Liver (tissue), 9 donors: ENCODE measurements around the gene HPCAL4. TPM values are rescaled to one million over a fixed set of nuclear protein-coding genes. Genes with fewer than 3 reads are reported as not detected.

Experiments used
- DNase-seq: peaks from one replicate; pipeline ENCODE4 v3.0.0-alpha.2; 2017; ENCODE audit warnings: low spot score
- H3K27ac ChIP-seq, 2 donors: one replicate each; pipeline ENCODE4 v1.7.0; 2013; ENCODE audit warnings: inconsistent platforms in 2 of 2, low read length in 2 of 2, control low read depth in 1 of 2, low read depth in 1 of 2, mild to moderate bottlenecking in 1 of 2
- H3K27me3 ChIP-seq, 4 donors: one replicate each; pipeline versions ENCODE4 v1.6.1 to v1.7.0; 2013; ENCODE audit warnings: low read length in 3 of 4, inconsistent platforms in 1 of 4, mild to moderate bottlenecking in 1 of 4, moderate library complexity in 1 of 4; ENCODE audit not compliant: control insufficient read depth in 4 of 4, insufficient read depth in 4 of 4
- H3K36me3 ChIP-seq, 4 donors: one replicate each; pipeline versions ENCODE4 v1.6.1 to v1.7.0; 2013; ENCODE audit warnings: low read length in 3 of 4, mild to moderate bottlenecking in 3 of 4, low read depth in 1 of 4, moderate library complexity in 1 of 4; ENCODE audit not compliant: control insufficient read depth in 4 of 4, insufficient read depth in 3 of 4
- H3K4me1 ChIP-seq, 4 donors: one replicate each; pipeline versions ENCODE4 v1.6.1 to v1.7.0; 2013; ENCODE audit warnings: low read length in 3 of 4, mild to moderate bottlenecking in 3 of 4, moderate library complexity in 1 of 4; ENCODE audit not compliant: control insufficient read depth in 4 of 4, insufficient read depth in 4 of 4
- H3K4me3 ChIP-seq, 3 donors: one replicate each; pipeline versions ENCODE4 v1.6.1 to v1.7.0; 2013; ENCODE audit warnings: low read length in 3 of 3, control low read depth in 1 of 3, low read depth in 1 of 3, mild to moderate bottlenecking in 1 of 3
- H3K9ac ChIP-seq, 2 donors: one replicate each; pipeline ENCODE4 v1.7.0; 2013; ENCODE audit warnings: low read length in 2 of 2, mild to moderate bottlenecking in 2 of 2, moderate library complexity in 2 of 2, control low read depth in 1 of 2, low read depth in 1 of 2
- H3K9me3 ChIP-seq, 4 donors: one replicate each; pipeline versions ENCODE4 v1.6.1 to v1.7.0; 2013; ENCODE audit warnings: low read length in 3 of 4; ENCODE audit not compliant: control insufficient read depth in 4 of 4
- EGR1 ChIP-seq, 2 donors: IDR thresholded peaks; 2 replicates each; pipeline ENCODE4 v1.6.1; 2016 to 2018; ENCODE audit warnings: antibody characterized with exemption in 2 of 2, low read depth in 2 of 2
- FOXA1 ChIP-seq: IDR thresholded peaks from 2 replicates; pipeline ENCODE4 v1.6.1; 2016; ENCODE audit warnings: antibody characterized with exemption
- FOXA2 ChIP-seq: IDR thresholded peaks from 2 replicates; pipeline ENCODE4 v1.6.1; 2016; ENCODE audit warnings: antibody characterized with exemption
- HNF4A ChIP-seq, 2 donors: conservative IDR thresholded peaks; 2 replicates each; pipeline ENCODE4 v1.6.1; 2016; ENCODE audit warnings: antibody characterized with exemption in 2 of 2, mild to moderate bottlenecking in 2 of 2
- HNF4G ChIP-seq: IDR thresholded peaks from 2 replicates; pipeline ENCODE4 v1.6.1; 2016; ENCODE audit warnings: antibody characterized with exemption
- MAX ChIP-seq: IDR thresholded peaks from 2 replicates; pipeline ENCODE4 v1.6.1; 2016; ENCODE audit warnings: antibody characterized with exemption
- NR2F2 ChIP-seq: IDR thresholded peaks from 2 replicates; pipeline ENCODE4 v1.6.1; 2016; ENCODE audit warnings: antibody characterized with exemption
- RAD21 ChIP-seq, 2 donors: IDR thresholded peaks; 2 replicates each; pipeline ENCODE4 v1.6.1; 2016; ENCODE audit warnings: antibody characterized with exemption in 2 of 2, mild to moderate bottlenecking in 2 of 2
- RXRA ChIP-seq, 2 donors: IDR thresholded peaks; 2 replicates each; pipeline ENCODE4 v1.6.1; 2017 to 2018; ENCODE audit warnings: antibody characterized with exemption in 2 of 2, mild to moderate bottlenecking in 1 of 2
- WGBS: extraction: QIAGEN DNeasy Blood & Tissue Kit; methylation state at CpG from one replicate; pipeline ENCODE4 v1.1.7; 2013; 5-methylcytosine and 5-hydroxymethylcytosine counted together
- polyA plus RNA-seq, 2 donors: library from polyadenylated mRNA; stranded (reverse) in 1 of 2; unstranded in 1 of 2; fragments of 200-250 nt in 1 of 2; fragments of >200 nt in 1 of 2; fragmentation: Nextera tagmentation in 1 of 2; extraction: Ambion mirVana in 1 of 2; gene quantifications; one replicate each; pipeline versions ENCODE4 v1.2.1 to v1.2.3, GENCODE V29; 2013 to 2015
- total RNA-seq, 2 donors: library from RNA; depleted of rRNA; stranded (reverse); fragments of >200 nt; gene quantifications; one replicate each; pipeline ENCODE4 v1.2.3, GENCODE V29; 2014
- TF ChIP-seq, protein P1 (sequence below): fragments of 150-350 bp; IDR thresholded peaks from 2 replicates; pipeline ENCODE4 v1.5.1; 2017; ENCODE audit warnings: improper control_type of control experiment, low read depth, low read length; ENCODE audit not compliant: missing input control
- TF ChIP-seq, protein P2 (sequence below): IDR thresholded peaks from 2 replicates; pipeline ENCODE4 v1.6.1; 2016; ENCODE audit warnings: antibody characterized with exemption, mild to moderate bottlenecking
- donor health status: healthy.
- donor health status: healthy.
- donor health status: healthy.
- donor health status: healthy.
- donor health status: healthy.

The HPCAL4 gene
- total and polyA plus RNA-seq, 4 donors, result not detected

- Histone ChIP-seq H3K9me3 (no peaks in the 10 kb centered on the region), H3K9ac (no peak overlapping the region), H3K4me3 (no peak overlapping the region), H3K27me3 (peaks cover 0 to 7% (median 2%) of the 10 kb centered on the region in 4 donors), H3K36me3 (no peaks in the 10 kb centered on the region), H3K4me1 (peaks cover 0 to 14% (median 10%) of the 10 kb centered on the region in 4 donors), H3K27ac (no peak overlapping the region)
- TF ChIP-seq NR2F2 (no peak), HNF4A (conservative IDR thresholded peaks at IDR 0.05) (no peak), RAD21 (IDR thresholded peaks at IDR 0.05) (no peak), EGR1 (IDR thresholded peaks at IDR 0.05; ENCODE audit: low read depth in 2 of 2) (no peak), RXRA (IDR thresholded peaks at IDR 0.05) (no peak)
- TF ChIP-seq, protein P1, sequence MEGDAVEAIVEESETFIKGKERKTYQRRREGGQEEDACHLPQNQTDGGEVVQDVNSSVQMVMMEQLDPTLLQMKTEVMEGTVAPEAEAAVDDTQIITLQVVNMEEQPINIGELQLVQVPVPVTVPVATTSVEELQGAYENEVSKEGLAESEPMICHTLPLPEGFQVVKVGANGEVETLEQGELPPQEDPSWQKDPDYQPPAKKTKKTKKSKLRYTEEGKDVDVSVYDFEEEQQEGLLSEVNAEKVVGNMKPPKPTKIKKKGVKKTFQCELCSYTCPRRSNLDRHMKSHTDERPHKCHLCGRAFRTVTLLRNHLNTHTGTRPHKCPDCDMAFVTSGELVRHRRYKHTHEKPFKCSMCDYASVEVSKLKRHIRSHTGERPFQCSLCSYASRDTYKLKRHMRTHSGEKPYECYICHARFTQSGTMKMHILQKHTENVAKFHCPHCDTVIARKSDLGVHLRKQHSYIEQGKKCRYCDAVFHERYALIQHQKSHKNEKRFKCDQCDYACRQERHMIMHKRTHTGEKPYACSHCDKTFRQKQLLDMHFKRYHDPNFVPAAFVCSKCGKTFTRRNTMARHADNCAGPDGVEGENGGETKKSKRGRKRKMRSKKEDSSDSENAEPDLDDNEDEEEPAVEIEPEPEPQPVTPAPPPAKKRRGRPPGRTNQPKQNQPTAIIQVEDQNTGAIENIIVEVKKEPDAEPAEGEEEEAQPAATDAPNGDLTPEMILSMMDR, result no peak
- DNase-seq, result no peak
- WGBS, result 96% methylated on average over 1 of the region's 1 CpG
Measured at GRCh38 chr1:39694026-39694425, 2.8 kb upstream of the HPCAL4 start.

DNA sequence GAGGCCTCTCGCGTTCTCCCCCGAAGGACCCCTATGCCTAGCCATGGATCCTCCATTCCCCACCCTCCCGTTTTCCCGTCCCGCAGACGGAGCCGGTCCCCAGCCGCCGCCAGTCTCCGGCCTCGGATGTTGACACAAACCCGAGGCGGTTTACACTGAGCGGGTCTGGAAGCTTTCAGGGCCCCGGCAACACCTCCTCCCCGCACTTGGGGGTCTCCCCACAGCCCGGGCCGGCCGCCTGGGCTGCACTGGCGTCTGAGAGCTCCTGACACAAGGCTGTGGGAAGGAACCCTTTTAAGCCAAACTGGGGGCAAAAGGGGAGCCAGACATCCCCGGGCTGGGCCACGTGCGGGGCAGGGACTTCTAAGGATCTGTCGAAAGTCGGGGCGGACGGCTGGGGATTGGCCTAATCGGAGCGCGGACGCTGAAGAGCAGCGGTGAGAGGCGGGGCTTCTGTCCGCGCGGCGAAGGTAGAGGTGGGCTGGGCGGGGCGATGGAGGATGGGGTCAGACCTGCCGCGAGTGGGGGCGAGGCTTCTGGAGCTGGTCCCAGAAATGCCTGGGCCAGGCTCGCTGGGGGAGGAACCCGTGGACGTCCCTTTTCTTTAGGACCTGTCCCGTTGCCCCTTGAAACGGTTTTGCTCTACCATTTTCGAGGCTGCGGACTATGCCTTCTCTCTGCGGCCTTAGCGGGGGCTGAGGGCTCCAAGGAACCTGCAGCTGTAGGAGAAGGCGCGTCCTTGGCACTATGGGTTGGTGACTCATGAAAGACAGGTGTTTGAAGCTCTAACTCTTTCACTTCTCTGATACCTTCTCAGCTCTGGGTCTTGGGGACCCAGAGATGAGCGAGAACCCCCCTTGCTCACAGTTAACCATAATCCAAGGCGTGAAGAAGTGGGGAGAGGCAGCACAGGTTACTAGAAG is 1.2 kb upstream of the HPCAL4 start:
- 13% methylated on average over 56 of the region's 56 CpGs for WGBS
- no peak for DNase-seq
- no peak overlapping the region for H3K27ac ChIP-seq
- H3K36me3 ChIP-seq, result no peaks in the 10 kb centered on the region
- H3K9ac ChIP-seq, result no peak overlapping the region
- no peaks in the 10 kb centered on the region for H3K9me3 ChIP-seq
- TF ChIP-seq HNF4G, result no peak
- TF ChIP-seq FOXA2, result no peak
- TF ChIP-seq FOXA1, result no peak
- TF ChIP-seq, protein P2, sequence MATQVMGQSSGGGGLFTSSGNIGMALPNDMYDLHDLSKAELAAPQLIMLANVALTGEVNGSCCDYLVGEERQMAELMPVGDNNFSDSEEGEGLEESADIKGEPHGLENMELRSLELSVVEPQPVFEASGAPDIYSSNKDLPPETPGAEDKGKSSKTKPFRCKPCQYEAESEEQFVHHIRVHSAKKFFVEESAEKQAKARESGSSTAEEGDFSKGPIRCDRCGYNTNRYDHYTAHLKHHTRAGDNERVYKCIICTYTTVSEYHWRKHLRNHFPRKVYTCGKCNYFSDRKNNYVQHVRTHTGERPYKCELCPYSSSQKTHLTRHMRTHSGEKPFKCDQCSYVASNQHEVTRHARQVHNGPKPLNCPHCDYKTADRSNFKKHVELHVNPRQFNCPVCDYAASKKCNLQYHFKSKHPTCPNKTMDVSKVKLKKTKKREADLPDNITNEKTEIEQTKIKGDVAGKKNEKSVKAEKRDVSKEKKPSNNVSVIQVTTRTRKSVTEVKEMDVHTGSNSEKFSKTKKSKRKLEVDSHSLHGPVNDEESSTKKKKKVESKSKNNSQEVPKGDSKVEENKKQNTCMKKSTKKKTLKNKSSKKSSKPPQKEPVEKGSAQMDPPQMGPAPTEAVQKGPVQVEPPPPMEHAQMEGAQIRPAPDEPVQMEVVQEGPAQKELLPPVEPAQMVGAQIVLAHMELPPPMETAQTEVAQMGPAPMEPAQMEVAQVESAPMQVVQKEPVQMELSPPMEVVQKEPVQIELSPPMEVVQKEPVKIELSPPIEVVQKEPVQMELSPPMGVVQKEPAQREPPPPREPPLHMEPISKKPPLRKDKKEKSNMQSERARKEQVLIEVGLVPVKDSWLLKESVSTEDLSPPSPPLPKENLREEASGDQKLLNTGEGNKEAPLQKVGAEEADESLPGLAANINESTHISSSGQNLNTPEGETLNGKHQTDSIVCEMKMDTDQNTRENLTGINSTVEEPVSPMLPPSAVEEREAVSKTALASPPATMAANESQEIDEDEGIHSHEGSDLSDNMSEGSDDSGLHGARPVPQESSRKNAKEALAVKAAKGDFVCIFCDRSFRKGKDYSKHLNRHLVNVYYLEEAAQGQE, result no peak
- TF ChIP-seq MAX, result no peak
- peaks cover 0 to 7% (median 2%) of the 10 kb centered on the region in 4 donors for H3K27me3 ChIP-seq
- H3K4me1 ChIP-seq, result peaks cover 0 to 14% (median 10%) of the 10 kb centered on the region in 4 donors
- peak overlapping the region in 1 of 3 donors; percentile 35 for H3K4me3 ChIP-seq
